ENCODE data around the gene SLC25A12. TPM values are rescaled to one million over a fixed set of nuclear protein-coding genes. Genes with fewer than 3 reads are reported as not detected.

SLC25A12 gene
- polyA plus RNA-seq, 1 experiment: 16.3 TPM

- no peak for TF ChIP-seq CTCF (IDR thresholded peaks at IDR 0.05; ENCODE audit: insufficient read depth, low read depth, low read length)
- no peak for DNase-seq (ENCODE audit: low read depth)
- Histone ChIP-seq H3K36me3 (ENCODE audit: control insufficient read depth, insufficient read depth, low read length) (no peaks in the 10 kb centered on the region), H3K4me3 (ENCODE audit: low read depth, low read length) (no peak overlapping the region), H3K27me3 (ENCODE audit: control insufficient read depth, insufficient read depth, low read length) (no peaks in the 10 kb centered on the region)
- ChIA-PET CTCF (interaction anchor here (1.9 kb wide), 1 partner anchor 12 kb away, joined by 4 read pairs; no protein-coding TSS in a partner anchor), POLR2A (no interaction called here)
These were observed 1.7 kb upstream of the SLC25A12 start for GRCh38 chr2:171895786-171896185.

DNA sequence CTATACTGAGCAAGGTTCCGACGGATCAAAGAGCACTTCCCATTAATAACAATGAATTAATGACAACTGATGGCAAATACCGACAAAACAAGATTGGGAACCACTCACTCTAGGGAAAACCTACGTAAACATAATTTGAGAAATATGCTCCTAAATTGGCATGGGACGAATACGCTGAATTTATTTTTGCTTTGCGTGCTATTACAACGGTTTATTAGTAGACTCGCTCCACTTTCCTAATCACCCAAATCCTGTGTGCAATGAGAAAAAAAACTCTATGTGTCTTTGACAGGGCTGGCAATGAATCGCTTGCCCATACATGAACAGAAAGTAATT, 536 bp upstream of the SLC25A12 start:
- no peak for TF ChIP-seq CTCF (IDR thresholded peaks at IDR 0.05; ENCODE audit: insufficient read depth, low read depth, low read length)
- Histone ChIP-seq H3K27me3 (ENCODE audit: control insufficient read depth, insufficient read depth, low read length) (no peaks in the 10 kb centered on the region), H3K4me3 (ENCODE audit: low read depth, low read length) (peak overlapping the region; percentile 60), H3K36me3 (ENCODE audit: control insufficient read depth, insufficient read depth, low read length) (no peaks in the 10 kb centered on the region)
- ChIA-PET CTCF (interaction anchor here (1.5 kb wide), 1 partner anchor 572 kb away, joined by 5 read pairs; no protein-coding TSS in a partner anchor), POLR2A (no interaction called here)
- no peak for DNase-seq (ENCODE audit: low read depth)

DNA sequence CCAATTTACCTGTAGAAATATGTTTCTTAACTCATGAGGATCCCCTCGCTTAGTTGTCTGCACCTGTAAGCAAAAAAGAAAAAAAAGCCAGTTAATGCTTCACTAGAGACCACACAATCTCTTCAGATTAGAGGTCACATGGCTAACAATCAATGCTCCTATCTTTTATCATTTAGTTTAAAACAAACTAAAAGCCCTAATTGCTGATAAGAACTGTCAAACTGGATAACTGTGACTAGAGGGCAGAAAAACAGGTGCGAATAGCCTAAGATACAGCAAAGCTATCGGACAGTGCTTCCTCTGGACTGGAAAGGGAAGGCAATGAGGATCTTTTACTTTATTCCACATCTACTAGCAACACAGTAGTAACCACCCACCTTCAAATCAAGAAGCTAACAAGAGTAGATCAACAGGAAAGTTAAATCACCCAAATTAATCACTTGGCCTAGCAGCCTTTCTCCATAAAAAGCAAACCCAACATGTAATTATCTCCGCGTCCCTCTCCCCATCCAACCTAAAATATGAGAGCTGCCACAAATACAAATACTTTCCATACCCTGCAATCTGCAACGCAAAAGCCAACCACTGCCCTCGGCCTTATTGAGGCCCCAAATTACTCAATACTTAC, 734 bp downstream of the SLC25A12 start:
- POLR2A ChIA-PET: interaction anchor here (0.7 kb wide), 1 partner anchor 72 kb away, joined by 5 read pairs; no protein-coding TSS in a partner anchor
- peak overlapping the region; percentile 60 for H3K4me3 ChIP-seq (ENCODE audit: low read depth, low read length)
- no peaks in the 10 kb centered on the region for H3K27me3 ChIP-seq (ENCODE audit: control insufficient read depth, insufficient read depth, low read length)
- CTCF ChIA-PET: interaction anchor here (0.6 to 1.5 kb wide), 4 partner anchors 63 to 573 kb away, joined by 3 to 5 read pairs (median 4); no protein-coding TSS in a partner anchor
- no peak for TF ChIP-seq CTCF (IDR thresholded peaks at IDR 0.05; ENCODE audit: insufficient read depth, low read depth, low read length)
- DNase-seq (ENCODE audit: low read depth): no peak
- H3K36me3 ChIP-seq (ENCODE audit: control insufficient read depth, insufficient read depth, low read length): no peaks in the 10 kb centered on the region

DNA sequence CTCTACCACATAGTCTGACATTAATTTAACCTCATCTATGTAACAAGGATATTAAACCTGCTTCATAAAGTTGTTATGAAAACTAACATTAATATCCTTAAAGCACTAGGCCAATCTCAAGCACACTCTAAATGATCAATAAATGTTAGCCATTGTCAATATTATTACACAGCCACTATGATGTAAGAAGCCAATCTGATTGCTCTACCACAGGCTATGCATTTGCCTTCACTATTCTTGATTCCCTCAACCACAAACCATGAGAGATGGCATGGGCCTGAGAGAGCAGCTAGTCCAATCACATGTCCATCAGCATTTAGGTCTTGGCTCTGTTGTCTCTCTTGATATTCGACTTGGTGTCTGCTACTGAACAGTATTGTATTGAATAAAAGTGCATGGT, 4.2 kb downstream of the SLC25A12 start:
- DNase-seq (ENCODE audit: low read depth): no peak
- no peak for TF ChIP-seq CTCF (IDR thresholded peaks at IDR 0.05; ENCODE audit: insufficient read depth, low read depth, low read length)
- H3K4me3 ChIP-seq (ENCODE audit: low read depth, low read length): no peak overlapping the region
- ChIA-PET CTCF (interaction anchor here (0.8 to 1.0 kb wide), 2 partner anchors 17 to 217 kb away, joined by 3 read pairs; no protein-coding TSS in a partner anchor), POLR2A (interaction anchor here (0.5 kb wide), 1 partner anchor 29 kb away, joined by 19 read pairs; no protein-coding TSS in a partner anchor)
- no peaks in the 10 kb centered on the region for H3K36me3 ChIP-seq (ENCODE audit: control insufficient read depth, insufficient read depth, low read length)
- H3K27me3 ChIP-seq (ENCODE audit: control insufficient read depth, insufficient read depth, low read length): no peaks in the 10 kb centered on the region

DNA sequence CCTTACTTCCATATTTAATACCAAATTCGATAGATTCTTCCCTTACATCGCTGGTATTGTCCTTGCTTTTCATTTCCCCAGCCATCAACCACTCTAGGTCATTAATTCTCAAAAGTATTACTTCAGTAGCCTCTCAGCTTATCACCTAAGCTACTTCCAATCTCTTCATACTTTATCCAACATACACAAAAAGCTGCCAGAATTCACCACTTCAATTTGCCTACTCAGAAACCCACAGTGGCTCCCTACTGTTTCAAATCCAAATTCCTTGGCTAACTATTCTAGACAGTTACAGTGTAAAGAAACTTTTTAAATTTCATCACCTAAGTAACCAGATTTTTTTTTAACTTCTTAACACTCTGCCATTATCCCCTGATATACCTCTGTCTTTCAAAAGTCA, 4.7 kb downstream of the SLC25A12 start:
- ChIA-PET POLR2A (no interaction called here), CTCF (no interaction called here)
- no peak for TF ChIP-seq CTCF (IDR thresholded peaks at IDR 0.05; ENCODE audit: insufficient read depth, low read depth, low read length)
- H3K36me3 ChIP-seq (ENCODE audit: control insufficient read depth, insufficient read depth, low read length): no peaks in the 10 kb centered on the region
- no peak for DNase-seq (ENCODE audit: low read depth)
- H3K27me3 ChIP-seq (ENCODE audit: control insufficient read depth, insufficient read depth, low read length): no peaks in the 10 kb centered on the region
- no peak overlapping the region for H3K4me3 ChIP-seq (ENCODE audit: low read depth, low read length)

All from BJ (cell line).